GM19455 (cell line): ENCODE results near the gene TTC38.
"Not testable (repeated sequence)": the region's sequence is repeated elsewhere in the genome, so short reads cannot be mapped to it uniquely, and the experiment has no call there.

Experiments
- ATAC-seq: cut with Tn5 transposase; IDR thresholded peaks from one replicate; pipeline ENCODE4 v1.9.1; 2021; ENCODE audit not compliant: unreplicated experiment

TTC38 gene

DNA sequence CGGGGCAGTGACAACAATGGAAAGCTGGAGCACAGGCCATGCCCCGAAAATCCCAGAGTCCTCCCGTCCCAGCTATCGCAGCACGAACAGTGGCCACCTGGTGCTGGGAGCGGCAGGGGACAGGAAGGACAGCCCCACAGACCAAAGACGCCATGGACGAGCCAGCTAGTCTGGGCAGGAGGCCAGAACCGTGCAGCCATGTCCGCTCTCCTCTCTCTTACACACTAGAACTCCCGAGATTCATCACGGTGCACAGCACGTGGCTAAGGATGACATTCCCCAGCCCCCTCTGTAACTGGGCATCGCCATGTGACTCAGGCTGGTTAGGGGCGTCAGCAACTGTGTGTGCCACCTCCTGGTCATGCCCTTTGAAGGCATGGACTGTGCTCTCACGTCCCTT lies 22.3 kb upstream of the TTC38 start:
- no peak for ATAC-seq

DNA sequence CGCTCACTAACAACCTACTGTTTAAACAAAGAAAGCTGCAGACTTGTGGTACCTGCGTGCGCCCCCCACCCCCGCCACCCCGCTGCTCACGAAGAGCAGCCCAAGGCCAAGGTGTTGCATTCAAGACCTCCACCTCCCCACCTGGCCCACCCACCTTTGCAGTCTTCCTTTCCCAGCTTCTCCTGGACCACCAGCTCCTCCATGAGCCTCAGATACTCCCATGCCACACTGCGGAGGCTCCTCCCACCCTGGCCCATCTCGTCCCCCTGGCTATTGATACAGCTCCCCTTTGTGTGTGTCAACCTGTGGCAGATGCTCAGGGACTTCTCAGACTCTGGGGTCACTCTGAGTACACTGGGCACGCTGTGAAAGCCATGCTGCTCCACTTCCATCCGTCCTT lies 21.6 kb upstream of the TTC38 start:
- no peak for ATAC-seq

DNA sequence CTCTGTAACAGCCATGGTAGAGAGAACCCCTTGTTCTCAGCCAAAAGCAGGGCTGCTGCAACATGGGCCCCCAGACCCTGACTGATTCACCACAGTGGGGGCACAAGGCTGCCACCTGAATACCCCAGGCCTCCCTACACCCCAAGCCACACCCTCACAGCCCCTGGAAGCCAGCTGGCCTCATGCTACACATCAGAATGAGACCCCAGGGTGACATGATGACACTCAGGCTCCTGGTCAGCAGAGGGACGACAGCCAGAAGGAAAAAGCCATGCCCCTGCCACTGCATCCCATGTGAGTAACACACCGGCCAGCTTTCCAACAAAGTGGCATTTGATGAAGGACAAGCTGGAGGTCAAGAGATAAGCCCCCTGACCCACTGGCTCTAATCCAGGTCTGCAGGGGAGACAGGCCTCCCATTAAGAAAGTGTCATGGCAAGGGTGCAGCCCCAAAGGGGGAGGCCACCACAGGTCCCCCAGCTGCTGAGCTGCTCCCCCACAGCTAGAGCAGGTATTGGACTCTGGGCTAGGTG lies 20.3 kb upstream of the TTC38 start:
- ATAC-seq = no peak

DNA sequence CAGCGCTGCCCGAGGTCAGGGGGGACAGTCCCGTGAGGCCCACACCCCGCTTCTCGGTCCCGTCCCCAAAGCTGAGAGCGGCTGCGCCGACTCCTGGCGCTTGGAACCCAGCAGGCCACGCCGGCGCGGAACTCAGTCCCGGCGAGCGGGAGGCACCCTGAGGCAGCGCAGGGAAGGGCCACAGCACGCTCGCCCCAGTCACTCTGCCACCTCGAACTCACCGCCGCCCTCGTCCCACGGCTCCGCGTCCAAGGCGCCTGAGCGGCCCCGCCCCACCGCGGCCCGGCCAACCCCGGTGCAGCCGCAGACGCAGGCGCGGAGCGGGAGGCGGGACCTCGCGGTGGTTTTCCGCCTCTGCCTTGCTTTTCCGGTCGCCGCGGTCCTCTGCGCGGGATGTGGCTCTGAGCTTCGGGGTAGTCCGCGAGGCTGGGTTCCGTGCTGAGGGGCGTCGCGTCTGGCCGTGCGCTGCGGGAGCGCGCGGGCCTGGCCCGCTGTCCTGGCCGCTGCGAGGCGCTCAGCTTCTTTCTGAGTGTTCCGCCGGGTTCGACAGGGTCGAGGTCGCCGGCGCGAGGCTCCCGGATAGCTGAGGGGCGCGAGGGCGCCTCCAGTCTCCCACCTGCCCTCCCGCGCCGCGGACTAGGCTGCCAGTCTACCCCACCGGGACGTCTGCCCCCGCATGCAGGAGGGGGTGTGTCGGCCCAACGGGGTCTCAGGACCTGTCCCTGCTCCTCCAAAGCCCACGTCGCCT lies 17.6 kb upstream of the TTC38 start, which contains the start of gene CDPF1:
CDPF1 (minus strand) TSS at position 259 of the 748 bp plus-strand sequence. CDS start 2,009 bp downstream, outside the sequence.
- ATAC-seq = peak; percentile 77

DNA sequence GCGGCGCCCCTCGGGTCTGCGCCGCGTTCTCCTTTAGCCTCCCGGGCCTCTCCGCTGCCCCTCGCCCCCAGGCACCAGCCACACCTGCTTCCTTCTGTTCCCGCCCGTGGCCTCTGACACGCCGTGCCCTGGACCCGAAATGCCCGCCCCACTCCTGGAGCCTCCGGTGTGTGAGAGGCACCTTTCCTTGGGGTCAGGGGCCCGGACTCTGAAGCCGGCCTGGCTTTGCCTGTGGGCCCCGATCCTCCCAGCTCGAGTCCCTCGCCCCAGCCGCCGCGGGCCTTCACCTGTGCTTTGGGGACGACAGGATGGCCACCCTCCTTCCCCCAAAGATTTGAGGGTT lies 17.1 kb upstream of the TTC38 start:
- ATAC-seq = no peak

DNA sequence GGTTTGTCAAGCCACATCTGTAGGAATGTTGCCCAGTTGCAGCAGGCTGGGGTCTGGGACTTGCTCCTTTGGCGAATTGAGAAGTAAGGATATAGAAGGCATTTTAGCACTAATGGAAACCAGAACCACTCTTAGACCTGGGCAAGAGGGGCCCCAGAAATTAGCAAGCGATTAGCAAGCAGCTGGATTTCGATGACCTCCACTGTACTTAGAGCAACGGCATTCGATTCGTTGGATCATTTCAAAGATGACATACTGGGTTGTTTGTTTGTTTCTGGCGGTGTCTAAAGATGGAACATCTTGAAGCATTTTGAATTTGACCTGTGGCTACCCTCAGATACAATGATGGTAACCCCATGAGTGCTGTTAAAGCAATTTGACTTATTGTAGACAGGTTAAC lies 16.5 kb upstream of the TTC38 start:
- ATAC-seq = no peak

DNA sequence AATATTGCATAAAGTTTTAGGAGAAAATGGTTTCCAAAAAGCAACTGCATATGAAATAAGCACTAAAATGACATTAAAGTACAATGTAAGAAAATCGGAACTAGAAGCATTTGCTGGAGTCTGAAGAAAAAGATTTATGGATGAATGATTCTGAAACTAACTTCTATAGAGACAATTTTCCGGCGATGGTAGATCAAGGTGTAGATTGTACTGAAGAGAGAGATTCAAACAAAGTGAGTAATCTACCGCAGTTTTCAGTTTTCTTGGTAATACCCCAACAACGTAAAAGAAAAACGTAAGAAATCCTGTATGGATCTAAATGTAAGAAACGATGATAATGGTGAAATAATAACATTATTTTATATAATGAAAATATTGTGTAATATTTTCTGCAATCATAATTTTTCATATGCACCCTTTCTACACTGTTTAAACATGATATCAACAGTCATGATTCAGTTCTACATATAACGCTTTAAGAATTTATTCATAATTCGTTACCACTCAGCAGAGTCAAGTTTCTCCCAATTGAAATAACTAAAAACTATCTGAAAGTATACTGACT lies 15.9 kb upstream of the TTC38 start:
- ATAC-seq = no peak

DNA sequence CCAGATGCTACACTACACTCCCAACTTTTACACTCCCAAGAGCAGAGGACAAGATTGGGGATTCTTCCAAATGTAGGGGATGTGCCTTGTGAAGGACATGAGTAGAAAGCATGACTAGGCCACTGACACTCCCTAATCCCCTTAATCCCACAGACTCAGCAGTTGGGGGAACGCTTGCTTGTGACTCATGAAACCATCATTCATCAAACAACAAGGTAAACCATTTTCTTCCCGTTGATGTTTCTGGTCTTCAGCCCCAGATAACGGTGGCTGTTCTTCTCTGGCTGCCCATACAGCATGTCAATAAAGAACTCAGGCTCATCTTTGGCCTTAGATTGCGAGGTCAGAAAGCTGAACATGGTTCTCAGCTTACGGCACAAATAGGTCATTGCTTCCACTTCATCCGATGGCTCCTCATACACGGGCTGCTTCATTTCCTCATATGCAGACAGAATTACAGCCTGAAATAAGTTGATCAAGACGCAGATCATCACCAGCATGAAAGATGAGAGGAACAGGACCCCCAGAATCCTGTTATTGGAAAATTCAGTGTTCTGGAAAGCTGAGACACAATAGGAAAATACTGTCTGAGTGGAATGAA lies 11.3 kb upstream of the TTC38 start:
- ATAC-seq = no peak

DNA sequence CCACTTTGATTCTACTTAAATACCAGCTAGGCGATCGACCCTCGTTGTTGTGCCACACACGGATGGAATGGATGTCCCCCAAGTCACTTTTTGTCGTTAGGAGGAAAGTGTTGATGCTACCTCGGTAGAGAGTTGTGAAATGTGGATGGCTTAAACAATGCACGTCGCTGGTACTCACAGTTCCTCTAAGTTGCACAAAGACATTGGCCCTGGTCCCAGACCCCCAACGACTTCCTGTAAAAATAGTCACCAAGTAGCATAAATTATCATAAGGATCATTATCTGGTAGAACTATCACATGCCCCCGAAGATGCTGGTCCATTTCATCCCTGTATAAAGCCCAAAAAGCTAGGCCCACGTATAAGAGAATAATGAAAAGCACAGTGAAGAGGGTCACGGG lies 8.4 kb upstream of the TTC38 start:
- no peak for ATAC-seq

DNA sequence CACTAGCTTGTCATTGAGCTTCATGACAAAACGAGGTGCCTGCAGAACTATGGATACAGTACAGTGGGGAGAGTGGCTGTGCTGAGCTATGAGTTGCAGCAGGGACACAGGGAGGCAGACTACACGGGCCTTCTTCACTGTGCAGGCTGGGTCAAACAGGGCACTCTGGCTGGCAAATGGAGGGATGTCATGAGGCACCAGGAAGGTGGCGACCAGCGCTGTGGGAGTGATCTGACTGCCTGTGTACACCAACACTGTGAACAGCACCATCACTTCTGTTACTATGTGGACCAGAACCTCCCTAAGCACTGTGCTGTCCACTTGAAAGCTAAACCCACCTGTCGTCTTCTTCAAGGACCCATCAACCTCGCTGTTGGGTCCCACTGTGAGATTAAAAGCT lies 7.8 kb upstream of the TTC38 start:
- no peak for ATAC-seq

DNA sequence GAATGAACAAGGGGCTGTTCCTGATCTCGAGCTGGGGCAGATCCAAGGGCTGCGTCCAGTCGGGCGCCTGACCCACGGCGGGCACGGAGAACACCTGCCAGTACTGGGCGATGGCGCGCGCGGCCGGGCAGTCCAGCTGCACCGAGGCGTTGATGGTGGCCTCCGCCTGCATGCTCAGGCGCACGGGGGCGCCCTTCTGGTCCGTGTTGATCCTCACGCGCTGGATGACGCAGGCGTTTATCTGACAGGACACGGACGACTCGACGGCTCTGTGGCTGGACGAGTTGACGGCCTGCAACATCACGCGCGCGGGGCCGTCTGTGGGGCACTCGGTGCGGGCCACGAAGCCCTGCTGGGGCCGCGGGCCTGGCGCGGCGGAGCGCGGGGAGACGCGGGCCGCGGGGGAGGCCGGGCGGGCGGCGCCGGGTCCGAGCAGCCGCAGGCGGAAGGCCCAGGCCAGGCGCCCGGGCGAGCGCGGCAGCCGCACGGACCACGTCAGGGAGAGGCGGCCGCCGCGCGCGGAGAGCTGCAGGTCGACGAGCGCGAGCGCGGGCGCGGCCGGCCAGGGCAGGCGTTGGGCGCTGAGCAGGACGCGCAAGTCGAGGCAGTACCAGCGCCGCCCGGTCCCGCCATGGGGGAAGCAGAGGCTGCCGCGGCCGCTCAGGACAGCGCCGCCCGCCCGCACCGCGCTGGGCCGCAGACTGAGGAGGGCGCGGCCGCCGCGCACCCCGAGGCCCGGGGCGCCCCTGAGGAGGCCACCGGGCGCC lies 5.2 kb upstream of the TTC38 start:
- no peak for ATAC-seq

DNA sequence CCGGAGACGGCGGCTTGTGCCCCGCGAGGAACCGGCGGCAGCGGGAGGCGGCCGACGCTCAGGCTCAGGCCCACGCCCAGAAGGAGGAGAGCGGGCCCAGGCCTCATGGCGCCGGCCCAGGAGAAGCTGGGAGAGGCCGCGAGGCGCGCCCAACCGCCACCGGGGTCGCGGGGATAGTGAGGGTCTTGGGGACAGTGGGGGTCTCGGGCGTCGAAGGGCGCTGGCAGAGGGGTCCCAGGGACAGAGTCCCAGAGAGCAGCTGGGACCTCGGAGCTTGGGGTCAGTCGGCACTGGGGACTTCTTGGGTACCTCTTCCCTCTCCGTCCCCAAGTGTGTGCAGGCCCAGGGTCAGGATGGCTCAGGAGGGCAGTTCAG lies 4.6 kb upstream of the TTC38 start, which contains the start of gene PKDREJ:
PKDREJ (minus strand) TSS at position 128 of the 375 bp plus-strand sequence; CDS start at position 107, 21 bp downstream.
- no peak for ATAC-seq

DNA sequence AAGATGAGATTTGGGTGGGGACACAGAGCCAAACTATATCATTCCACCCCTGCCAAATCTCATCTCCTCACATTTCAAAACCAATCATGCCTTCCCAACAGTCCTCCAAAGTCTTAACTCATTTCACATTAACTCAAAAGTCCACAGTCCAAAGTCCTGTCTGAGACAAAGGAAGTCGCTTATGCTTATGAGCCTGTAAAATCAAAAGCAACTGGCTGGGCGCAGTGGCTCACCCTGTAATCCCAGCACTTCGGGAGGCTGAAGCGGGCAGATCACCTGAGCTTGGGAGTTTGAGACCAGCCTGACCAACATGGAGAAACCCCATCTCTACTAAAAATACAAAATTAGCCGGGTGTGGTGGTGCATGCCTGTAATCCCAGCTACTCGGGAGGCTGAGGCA lies 3.3 kb upstream of the TTC38 start:
- ATAC-seq = not testable (repeated sequence)

DNA sequence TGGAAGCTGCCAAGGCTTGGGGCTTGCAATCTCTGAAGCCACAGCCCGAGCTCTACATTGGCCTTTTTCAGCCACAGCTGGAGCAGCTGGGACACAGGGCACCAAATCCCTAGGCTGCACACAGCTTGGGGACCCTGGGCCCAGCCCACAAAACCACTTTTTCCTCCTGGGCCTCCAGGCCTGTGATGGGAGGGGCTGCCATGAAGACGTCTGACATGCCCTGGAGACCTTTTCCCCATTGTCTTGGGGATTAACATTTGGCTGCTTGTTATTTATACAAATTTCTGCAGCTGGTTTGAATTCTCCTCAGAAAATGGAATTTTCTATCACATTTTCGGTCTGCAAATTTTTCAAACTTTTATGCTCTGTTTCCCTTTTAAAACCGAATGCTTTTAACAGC lies 2.2 kb upstream of the TTC38 start:
- ATAC-seq = not testable (repeated sequence)

DNA sequence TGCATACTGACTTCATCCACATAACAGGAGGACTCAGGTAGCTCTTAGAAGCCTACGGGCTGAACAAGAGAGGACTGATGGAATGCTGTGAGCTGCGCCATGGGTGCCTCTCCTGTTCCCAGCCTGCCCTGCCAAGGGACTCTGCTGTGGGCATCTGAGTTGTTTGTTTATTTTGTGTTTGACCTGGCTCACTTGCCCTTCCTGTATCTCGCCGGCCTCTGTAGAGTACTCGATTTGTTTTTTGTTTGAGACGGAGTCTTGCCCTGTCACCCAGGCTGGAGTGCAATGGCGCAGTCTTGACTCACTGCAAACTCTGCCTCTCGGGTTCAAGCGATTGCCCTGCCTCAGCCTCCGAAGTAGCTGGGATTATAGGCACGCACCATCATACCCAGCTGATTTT lies 1.8 kb downstream of the TTC38 start:
- no peak for ATAC-seq

DNA sequence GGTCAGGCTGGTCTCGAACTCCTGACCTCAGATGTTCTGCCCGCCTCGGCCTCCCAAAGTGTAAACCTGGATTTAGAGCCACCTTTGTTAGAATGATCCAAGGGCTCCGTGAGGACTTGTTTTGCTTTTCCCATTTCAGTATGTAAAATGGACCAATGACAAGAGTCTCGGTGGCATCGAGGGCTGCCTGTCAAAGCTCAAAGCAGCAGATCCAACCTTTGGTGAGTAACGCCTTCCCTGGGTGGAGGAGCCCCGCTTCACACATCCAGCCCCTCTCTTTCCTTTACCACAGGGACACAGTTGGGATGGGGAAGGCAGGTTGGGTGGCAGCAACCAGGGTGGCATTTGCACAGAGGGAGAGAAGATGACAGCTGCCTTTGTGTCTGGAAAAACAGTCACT lies 4.4 kb downstream of the TTC38 start:
- no peak for ATAC-seq

DNA sequence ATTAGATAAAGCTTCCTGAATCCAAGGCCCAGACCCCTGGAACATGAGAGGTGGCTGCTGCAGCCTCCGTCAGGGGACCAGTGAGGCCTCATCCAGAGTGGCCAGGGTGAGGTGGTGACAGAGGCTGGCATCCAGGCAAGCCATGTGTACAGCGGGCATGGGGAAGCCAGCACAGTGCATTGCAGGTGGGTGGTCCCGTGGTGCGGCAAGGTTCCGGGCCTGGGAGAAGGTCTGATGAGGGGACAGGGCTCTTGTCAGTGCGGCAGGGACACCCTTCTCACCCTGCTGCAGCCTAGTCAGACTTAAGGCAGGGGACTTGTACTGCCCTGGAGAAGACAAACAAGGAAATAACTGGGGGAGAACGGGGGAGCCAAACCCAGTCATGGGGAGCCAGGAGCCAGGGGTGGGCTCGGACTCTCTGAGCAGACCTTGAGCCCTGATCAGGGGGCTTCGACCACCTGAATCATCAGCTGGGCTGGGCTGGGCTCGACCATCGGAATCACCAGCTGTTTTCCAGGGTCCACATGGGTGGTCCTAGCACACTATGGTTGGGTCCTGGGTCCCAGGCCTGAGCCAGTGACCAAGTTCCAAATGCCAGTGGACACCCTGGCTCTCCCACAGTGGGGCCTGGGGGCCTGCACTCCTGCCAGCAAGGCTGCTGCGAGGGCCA lies 5.1 kb downstream of the TTC38 start:
- no peak for ATAC-seq

DNA sequence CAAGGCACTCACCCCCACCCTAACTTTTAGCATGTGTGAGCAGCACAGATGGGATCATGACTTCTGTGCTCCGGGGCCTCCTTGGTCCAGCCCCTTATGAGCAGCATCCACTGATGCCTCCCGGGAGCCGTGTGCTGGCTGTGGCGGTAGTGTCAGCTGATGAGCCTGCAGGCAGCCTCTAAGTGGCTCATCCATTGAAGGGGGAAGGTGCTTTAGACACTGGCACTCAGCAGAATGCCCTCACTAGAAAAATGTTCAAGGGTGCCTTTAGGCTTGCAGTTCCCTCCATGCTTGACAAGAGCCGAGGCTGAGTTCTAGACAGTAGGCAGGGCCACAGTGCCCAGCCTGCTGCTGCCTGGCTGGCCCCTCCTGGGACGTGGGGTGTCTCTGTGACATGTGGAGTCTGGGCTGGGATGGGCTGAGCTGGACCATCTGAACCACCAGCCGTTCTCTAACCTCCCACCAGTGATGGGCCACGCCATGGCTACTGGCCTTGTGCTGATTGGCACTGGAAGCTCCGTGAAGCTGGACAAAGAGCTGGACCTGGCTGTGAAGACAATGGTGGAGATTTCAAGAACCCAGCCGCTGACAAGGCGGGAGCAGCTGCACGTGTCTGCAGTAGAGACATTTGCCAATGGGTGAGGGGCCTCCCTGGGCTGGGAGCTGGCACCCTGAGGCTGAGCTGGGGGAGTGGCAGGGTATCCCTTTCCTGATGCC lies 5.8 kb downstream of the TTC38 start:
- no peak for ATAC-seq

DNA sequence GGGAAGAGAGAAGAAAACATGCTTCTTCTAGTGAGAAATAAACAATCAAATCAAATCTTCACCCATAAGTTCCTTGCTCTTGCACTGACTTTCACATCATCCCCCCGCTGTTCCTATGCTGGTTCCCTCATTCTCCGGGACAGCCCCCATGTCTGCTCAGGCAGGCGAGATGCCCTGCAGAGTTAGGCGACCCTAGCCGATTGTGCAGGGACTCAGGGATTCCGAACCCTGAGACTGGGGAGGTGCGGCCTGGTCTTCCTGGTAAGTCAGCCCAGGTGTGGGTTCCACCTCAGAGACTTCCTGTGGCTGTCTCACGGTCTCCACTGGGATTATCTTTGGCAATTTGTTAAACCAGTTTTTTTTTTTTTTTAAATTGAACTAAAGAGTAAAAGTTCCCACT lies 6.6 kb downstream of the TTC38 start:
- no peak for ATAC-seq

DNA sequence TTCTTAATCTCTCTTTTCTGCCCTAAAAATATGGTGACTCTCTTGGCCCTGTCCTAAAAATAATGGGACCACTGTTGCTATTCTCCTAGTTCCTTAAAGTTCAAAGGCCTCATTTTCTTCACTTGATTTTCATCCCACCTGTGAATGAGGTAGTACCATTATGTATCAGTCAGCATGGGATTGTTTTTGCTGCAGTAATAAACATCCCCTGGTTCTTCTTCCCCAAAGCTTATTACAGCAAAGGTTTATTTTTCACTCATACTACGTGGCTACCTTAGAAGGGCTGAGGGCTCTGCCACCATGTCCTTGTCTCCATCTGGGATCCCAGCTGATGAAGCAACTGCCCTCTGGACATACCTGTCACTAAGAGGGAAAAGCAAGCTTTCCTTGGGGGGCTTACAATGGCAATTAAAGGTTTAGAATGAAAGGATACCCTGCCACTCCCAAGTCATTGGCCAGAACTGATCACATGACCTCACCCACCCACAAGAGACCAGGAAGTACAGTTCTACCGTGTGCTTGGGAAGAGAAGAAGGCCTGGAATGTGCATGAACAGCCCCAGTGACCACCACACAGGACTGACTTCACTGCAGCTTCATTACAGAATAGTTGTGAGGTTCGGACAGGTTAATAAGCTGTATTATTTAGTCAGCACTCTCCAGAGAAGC lies 7.8 kb downstream of the TTC38 start:
- no peak for ATAC-seq
